MCF 10A (cell line): Measurements from ENCODE around the gene GABPA. TPM values are rescaled to one million over a fixed set of nuclear protein-coding genes. Genes with fewer than 3 reads are reported as not detected.

Experiments
- BruUV-seq: library from RNA; stranded (reverse); fragments of 400-500 nt; replicated peaks from 2 replicates; lab custom pipeline; 2021; lab: Mats Ljungman, UMichigan
- CTCF ChIA-PET: fragments of 300-600 bp; sonication (Branson Sonifier 250); formaldehyde crosslinking; extraction: SDS; loops from one replicate; lab custom pipeline; 2021; ENCODE audit warnings: antibody characterized with exemption, inconsistent platforms; lab: Yijun Ruan, JAX
- POLR2A ChIA-PET: fragments of 300-600, 350-650 bp; sonication (Branson Sonifier 250); formaldehyde crosslinking; extraction: SDS; loops from one replicate; lab custom pipeline; 2020; ENCODE audit warnings: antibody characterized with exemption, inconsistent platforms; lab: Yijun Ruan, JAX
- DNase-seq: peaks from one replicate; pipeline ENCODE4 v3.0.0-alpha.2; 2018; ENCODE audit not compliant: unreplicated experiment
- H3K27ac Mint-ChIP-seq: one replicate; pipeline ENCODE4 v1.8.0; 2022; ENCODE audit warnings: mild to moderate bottlenecking, low read depth, mixed read lengths; ENCODE audit not compliant: unreplicated experiment
- H3K27me3 Mint-ChIP-seq: one replicate; pipeline ENCODE4 v1.8.0; 2022; ENCODE audit warnings: mixed read lengths; ENCODE audit not compliant: insufficient read depth, unreplicated experiment
- H3K36me3 Mint-ChIP-seq: one replicate; pipeline ENCODE4 v1.8.0; 2022; ENCODE audit warnings: mild to moderate bottlenecking, moderate library complexity, mixed read lengths; ENCODE audit not compliant: insufficient read depth, unreplicated experiment
- H3K4me1 Mint-ChIP-seq: one replicate; pipeline ENCODE4 v1.8.0; 2022; ENCODE audit warnings: mixed read lengths; ENCODE audit not compliant: insufficient read depth, unreplicated experiment
- H3K4me3 Mint-ChIP-seq: one replicate; pipeline ENCODE4 v1.8.0; 2022; ENCODE audit warnings: mild to moderate bottlenecking, moderate library complexity, mixed read lengths; ENCODE audit not compliant: unreplicated experiment
- H3K9me3 Mint-ChIP-seq: one replicate; pipeline ENCODE4 v1.8.0; 2022; ENCODE audit warnings: mixed read lengths; ENCODE audit not compliant: unreplicated experiment
- CTCF ChIP-seq: fragments of 200-600 bp; IDR thresholded peaks from one replicate; pipeline ENCODE4 v1.8.0; 2022; ENCODE audit warnings: antibody characterized with exemption, mild to moderate bottlenecking; ENCODE audit not compliant: unreplicated experiment
- intact Hi-C: fragments of 100-400 bp; cut with micrococcal nuclease; formaldehyde crosslinking; loops from 2 replicates; pipeline ENCODE4 v1.14.1; 2022
- total RNA-seq: library from RNA; stranded (reverse); gene quantifications from 2 replicates; pipeline ENCODE4 v1.2.3, GENCODE V29; 2022

The GABPA gene
- total RNA-seq, 1 experiment from 2014 or later, result 16.3 TPM

- Mint-ChIP-seq H3K9me3 (no peaks in the 10 kb centered on the region), H3K36me3 (no peaks in the 10 kb centered on the region), H3K27me3 (no peaks in the 10 kb centered on the region), H3K4me1 (peaks cover 6% of the 10 kb centered on the region), H3K27ac (no peak overlapping the region), H3K4me3 (no peak overlapping the region)
- peak; percentile 90 for TF ChIP-seq CTCF
- POLR2A ChIA-PET, result no interaction called here
- intact Hi-C loops, result no loop called here
- CTCF ChIA-PET, result interaction anchor here (0.5 to 3.1 kb wide), 14 partner anchors 10 to 1454 kb away, joined by 3 to 17 read pairs (median 4); no protein-coding TSS in a partner anchor
- peak; percentile 88 for DNase-seq
- no TSS peak for BruUV-seq
Observed at GRCh38 chr21:25801217-25802014, 66.6 kb downstream of the GABPA start.

GRCh38 chr21:25806060-25806459, 71.3 kb downstream of the GABPA start:
- no peaks in the 10 kb centered on the region for H3K9me3 Mint-ChIP-seq

DNA sequence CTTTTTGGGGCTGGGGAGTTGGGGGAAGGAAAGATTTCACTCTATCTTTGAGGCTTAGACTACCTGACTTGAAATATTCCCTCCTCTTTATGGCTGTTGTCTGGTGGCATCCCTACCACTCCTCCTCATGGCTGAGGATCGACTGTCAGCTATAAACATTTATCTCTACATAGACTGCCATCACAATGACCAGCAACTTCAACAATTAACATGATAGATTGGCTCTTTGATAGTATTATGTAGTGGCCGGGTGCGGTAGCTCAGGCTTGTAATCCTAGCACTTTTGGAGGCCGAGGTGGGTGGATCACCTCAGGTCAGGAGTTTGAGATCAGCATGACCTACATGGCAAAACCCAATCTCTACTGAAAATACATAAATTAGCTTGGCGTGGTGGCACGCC, 72.4 kb downstream of the GABPA start:
- BruUV-seq, result no TSS peak
- H3K36me3 Mint-ChIP-seq, result no peaks in the 10 kb centered on the region
- CTCF ChIA-PET, result interaction anchor here (0.6 to 3.0 kb wide), 7 partner anchors 8 to 910 kb away, joined by 3 to 9 read pairs (median 3); no protein-coding TSS in a partner anchor
- H3K4me1 Mint-ChIP-seq, result peaks cover 12% of the 10 kb centered on the region
- DNase-seq, result no peak
- H3K4me3 Mint-ChIP-seq, result no peak overlapping the region
- no peak overlapping the region for H3K27ac Mint-ChIP-seq
- no peak for TF ChIP-seq CTCF
- intact Hi-C loops, result no loop called here
- no peaks in the 10 kb centered on the region for H3K9me3 Mint-ChIP-seq
- POLR2A ChIA-PET, result no interaction called here
- H3K27me3 Mint-ChIP-seq, result no peaks in the 10 kb centered on the region

More at GRCh38 chr21:25806060-25806459, 71.3 kb downstream of the GABPA start:
- ChIA-PET CTCF (interaction anchor here (1.3 to 3.0 kb wide), 2 partner anchors 11 to 23 kb away, joined by 3 to 9 read pairs; no protein-coding TSS in a partner anchor), POLR2A (interaction anchor here (1.0 kb wide), 1 partner anchor 72 kb away, joined by 3 read pairs; the partner anchor contains the start of genes ATP5PF and GABPA)
- Mint-ChIP-seq H3K36me3 (no peaks in the 10 kb centered on the region), H3K27me3 (no peaks in the 10 kb centered on the region), H3K27ac (no peak overlapping the region), H3K4me3 (no peak overlapping the region), H3K4me1 (peaks cover 18% of the 10 kb centered on the region)
- peak; percentile 14 for DNase-seq
- no peak for TF ChIP-seq CTCF
- no TSS peak for BruUV-seq
- intact Hi-C loops, result no loop called here

DNA sequence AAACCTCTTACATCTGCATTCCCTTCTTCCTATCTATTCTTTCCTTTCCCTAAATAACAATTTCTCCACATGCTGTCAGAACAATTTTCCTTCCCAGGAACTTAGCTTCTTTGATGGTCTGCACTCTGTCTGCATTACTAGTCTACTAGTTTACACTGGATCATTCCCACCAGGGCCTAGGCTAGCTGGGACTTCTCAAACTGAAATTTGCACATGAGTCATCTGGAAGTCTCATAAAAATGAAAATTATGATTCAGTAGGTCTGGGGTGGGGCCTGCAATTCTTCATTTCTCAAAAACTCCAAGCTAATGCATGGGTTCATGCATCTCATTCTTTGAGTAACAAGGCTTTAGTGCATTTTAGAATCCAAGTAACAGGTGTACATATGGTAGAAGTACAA, 74.2 kb downstream of the GABPA start:
- H3K27me3 Mint-ChIP-seq, result no peaks in the 10 kb centered on the region
- BruUV-seq, result no TSS peak
- no peak overlapping the region for H3K4me3 Mint-ChIP-seq
- intact Hi-C loops, result no loop called here
- no peak for TF ChIP-seq CTCF
- peak overlapping the region; percentile 50 for H3K27ac Mint-ChIP-seq
- ChIA-PET POLR2A (interaction anchor here (0.6 to 1.6 kb wide), 6 partner anchors 9 to 318 kb away, joined by 3 to 4 read pairs (median 4); partner anchors contain the start of genes ATP5PF and GABPA), CTCF (interaction anchor here (0.6 to 3.0 kb wide), 8 partner anchors 8 to 911 kb away, joined by 3 to 9 read pairs (median 4); no protein-coding TSS in a partner anchor)
- no peaks in the 10 kb centered on the region for H3K36me3 Mint-ChIP-seq
- H3K4me1 Mint-ChIP-seq, result peaks cover 12% of the 10 kb centered on the region
- H3K9me3 Mint-ChIP-seq, result no peaks in the 10 kb centered on the region
- DNase-seq, result peak; percentile 52
